Lower lobe of right lung (tissue), 2 donors: ENCODE data around the gene PRRC2B. TPM values are rescaled to one million over a fixed set of nuclear protein-coding genes. Genes with fewer than 3 reads are reported as not detected.

Experiments used
- ATAC-seq, 2 donors: fragments of 200-7000 bp; cut with Tn5 transposase; one replicate each; pipeline ENCODE4 v1.9.1; 2020 to 2022; ENCODE audit warnings: mild to moderate bottlenecking in 2 of 2, moderate library complexity in 2 of 2
- DNase-seq: peaks from one replicate; pipeline ENCODE4 v3.0.0-alpha.2; 2020
- H3K27ac ChIP-seq: fragments of 200-600 bp; one replicate; pipeline ENCODE4 v1.8.0; 2022
- H3K27me3 ChIP-seq: fragments of 200-600 bp; one replicate; pipeline ENCODE4 v1.8.0; 2022; ENCODE audit warnings: low read depth
- H3K36me3 ChIP-seq: fragments of 200-600 bp; one replicate; pipeline ENCODE4 v1.8.0; 2022; ENCODE audit warnings: mild to moderate bottlenecking
- H3K4me1 ChIP-seq: fragments of 200-600 bp; one replicate; pipeline ENCODE4 v1.8.0; 2022
- H3K4me3 ChIP-seq: fragments of 200-600 bp; one replicate; pipeline ENCODE4 v1.8.0; 2022; ENCODE audit warnings: mild to moderate bottlenecking
- H3K9me3 ChIP-seq: fragments of 200-600 bp; one replicate; pipeline ENCODE4 v1.8.0; 2022
- intact Hi-C: fragments of 100-400 bp; cut with DNase I; formaldehyde crosslinking; loops from one replicate; pipeline ENCODE4 v1.11.0; 2022
- total RNA-seq: library from RNA; stranded (reverse); fragmentation: NEBNext Ultra II Directional; extraction: Animal tissue kit (Norgen Biotek cat#: 25700); gene quantifications from one replicate; pipeline ENCODE4 v1.2.1, GENCODE V29; 2021
- TF ChIP-seq, protein P1 (sequence below): fragments of 200-600 bp; IDR thresholded peaks from one replicate; pipeline ENCODE4 v1.8.0; 2022; ENCODE audit warnings: antibody characterized with exemption, mild to moderate bottlenecking
- donor health status: DM: no; HTN: yes; CAD: no; lungs with severe emphysema.

Gene PRRC2B
- total RNA-seq, 1 donor from 2014 or later = 170 TPM

DNA sequence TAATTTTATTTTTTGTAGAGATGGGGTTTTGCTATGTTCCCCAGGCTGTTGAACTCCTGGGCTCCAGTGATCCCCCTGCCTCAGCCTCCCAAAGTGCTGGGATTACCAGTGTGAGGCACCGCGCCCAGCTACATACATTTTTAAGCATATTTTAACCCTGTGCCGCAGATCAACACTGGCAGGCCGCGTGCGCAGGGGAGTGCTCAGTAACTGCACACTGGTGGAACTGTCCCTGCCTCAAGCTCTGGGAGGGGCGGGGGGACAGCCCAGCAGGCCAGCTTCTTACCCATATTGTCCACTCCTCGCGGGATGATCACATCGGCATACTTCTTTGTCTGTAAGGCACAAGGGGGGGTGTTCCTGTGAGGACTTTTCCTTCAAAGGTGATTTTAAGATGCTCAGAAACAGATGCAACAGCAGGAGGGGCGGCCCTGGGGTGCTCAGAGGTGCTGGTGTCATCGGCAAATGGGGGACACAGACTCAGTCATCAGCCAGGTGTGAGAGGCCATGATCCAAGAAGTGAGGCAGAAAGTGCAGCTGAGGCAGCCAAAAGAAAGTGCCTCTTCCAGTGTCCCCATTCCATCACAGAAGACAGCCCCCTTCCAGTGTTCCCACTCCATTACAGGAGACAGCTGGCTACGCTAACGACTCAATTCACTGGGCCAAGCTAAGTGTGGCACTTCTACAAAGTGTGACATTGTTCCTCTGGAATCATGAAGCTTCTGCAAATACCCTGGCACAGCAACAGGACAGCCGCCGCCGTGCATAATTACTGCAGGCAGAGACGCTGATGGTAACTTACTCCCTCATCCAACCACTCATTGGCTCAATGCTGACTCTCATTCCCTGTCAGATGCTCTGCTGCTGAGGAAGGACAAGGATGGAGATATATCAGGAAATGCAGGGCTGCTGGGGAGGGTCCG is 132.0 kb downstream of the PRRC2B start:
- ATAC-seq (no peak), DNase-seq (no peak)
- no peak overlapping the region for H3K27ac ChIP-seq
- H3K9me3 ChIP-seq = no peaks in the 10 kb centered on the region
- TF ChIP-seq, protein P1, sequence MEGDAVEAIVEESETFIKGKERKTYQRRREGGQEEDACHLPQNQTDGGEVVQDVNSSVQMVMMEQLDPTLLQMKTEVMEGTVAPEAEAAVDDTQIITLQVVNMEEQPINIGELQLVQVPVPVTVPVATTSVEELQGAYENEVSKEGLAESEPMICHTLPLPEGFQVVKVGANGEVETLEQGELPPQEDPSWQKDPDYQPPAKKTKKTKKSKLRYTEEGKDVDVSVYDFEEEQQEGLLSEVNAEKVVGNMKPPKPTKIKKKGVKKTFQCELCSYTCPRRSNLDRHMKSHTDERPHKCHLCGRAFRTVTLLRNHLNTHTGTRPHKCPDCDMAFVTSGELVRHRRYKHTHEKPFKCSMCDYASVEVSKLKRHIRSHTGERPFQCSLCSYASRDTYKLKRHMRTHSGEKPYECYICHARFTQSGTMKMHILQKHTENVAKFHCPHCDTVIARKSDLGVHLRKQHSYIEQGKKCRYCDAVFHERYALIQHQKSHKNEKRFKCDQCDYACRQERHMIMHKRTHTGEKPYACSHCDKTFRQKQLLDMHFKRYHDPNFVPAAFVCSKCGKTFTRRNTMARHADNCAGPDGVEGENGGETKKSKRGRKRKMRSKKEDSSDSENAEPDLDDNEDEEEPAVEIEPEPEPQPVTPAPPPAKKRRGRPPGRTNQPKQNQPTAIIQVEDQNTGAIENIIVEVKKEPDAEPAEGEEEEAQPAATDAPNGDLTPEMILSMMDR = no peak
- peaks cover 11% of the 10 kb centered on the region for H3K4me1 ChIP-seq
- no peaks in the 10 kb centered on the region for H3K27me3 ChIP-seq
- H3K4me3 ChIP-seq = no peak overlapping the region
- peaks cover 91% of the 10 kb centered on the region for H3K36me3 ChIP-seq
- intact Hi-C loops = no loop called here

GRCh38 chr9:131528186-131528585 is 134.3 kb downstream of the PRRC2B start:
- no peak overlapping the region for H3K4me3 ChIP-seq
- no peak overlapping the region for H3K27ac ChIP-seq
- peaks cover 68% of the 10 kb centered on the region for H3K36me3 ChIP-seq
- no peaks in the 10 kb centered on the region for H3K27me3 ChIP-seq
- H3K9me3 ChIP-seq = no peaks in the 10 kb centered on the region
- ATAC-seq (no peak), DNase-seq (no peak)
- TF ChIP-seq, protein P1 = no peak
- intact Hi-C loops = no loop called here
- H3K4me1 ChIP-seq = peaks cover 16% of the 10 kb centered on the region

- Histone ChIP-seq H3K27ac (no peak overlapping the region), H3K4me1 (peaks cover 16% of the 10 kb centered on the region), H3K4me3 (no peak overlapping the region), H3K9me3 (no peaks in the 10 kb centered on the region), H3K27me3 (no peaks in the 10 kb centered on the region), H3K36me3 (peaks cover 60% of the 10 kb centered on the region)
- TF ChIP-seq, protein P1 = no peak
- intact Hi-C loops = no loop called here
- DNase-seq = no peak
- no peak for ATAC-seq
Measured at GRCh38 chr9:131528886-131529505, 135.1 kb downstream of the PRRC2B start.

DNA sequence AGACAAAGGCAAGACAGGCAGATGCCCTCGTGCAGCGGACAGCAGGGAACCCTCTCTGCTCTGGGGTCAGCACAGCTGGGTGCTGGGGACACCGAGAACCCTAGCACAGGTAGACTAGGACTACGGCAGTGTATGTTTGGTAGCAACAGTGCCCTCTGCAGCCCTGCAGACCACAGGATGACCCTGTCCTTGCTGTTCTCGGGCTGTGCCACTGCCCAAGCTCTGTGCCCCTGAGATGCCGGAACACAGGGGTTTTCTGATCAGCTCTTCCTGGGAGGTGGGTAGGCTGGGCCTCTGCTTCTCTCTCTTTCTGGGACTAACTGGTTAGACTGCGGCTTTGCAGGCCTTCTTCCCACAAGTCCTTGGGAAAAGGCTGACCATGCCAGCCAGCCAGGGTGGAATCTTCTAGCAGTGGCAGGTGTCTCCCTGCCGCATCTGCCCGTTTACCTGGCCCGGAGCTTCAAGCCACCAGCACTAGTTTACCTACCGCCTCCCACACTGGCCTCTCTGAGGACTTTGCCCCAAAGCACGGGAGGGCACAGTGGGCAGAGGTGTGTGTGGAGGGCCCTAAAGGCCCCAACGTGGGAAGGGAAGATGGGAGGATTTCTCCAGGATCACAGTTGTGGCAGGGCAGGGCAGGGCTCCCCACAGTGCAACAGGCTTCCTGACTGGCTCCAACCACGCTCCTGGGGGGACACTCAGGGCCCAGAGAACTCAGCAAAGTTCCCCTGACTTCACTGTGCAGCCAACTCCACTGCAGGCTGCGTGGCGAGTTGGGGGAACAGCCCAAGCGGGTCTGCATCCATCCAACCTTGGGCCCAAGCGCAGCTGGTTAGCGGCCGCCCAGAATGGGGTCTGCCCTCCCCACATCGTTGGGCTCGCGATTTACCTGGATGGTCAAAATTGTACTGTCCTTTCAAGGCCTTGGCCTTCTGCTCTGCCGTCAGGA is 136.0 kb downstream of the PRRC2B start:
- no peak for ATAC-seq
- peak overlapping the region; percentile 86 for H3K27ac ChIP-seq
- H3K27me3 ChIP-seq = no peaks in the 10 kb centered on the region
- intact Hi-C loops = no loop called here
- TF ChIP-seq, protein P1 = no peak
- peaks cover 16% of the 10 kb centered on the region for H3K4me1 ChIP-seq
- peaks cover 51% of the 10 kb centered on the region for H3K36me3 ChIP-seq
- peak overlapping the region; percentile 78 for H3K4me3 ChIP-seq
- no peaks in the 10 kb centered on the region for H3K9me3 ChIP-seq
- no peak for DNase-seq

- TF ChIP-seq, protein P1 = peak; percentile 27
- DNase-seq = peak; percentile 61
- peak overlapping the region; percentile 78 for H3K4me3 ChIP-seq
- no peaks in the 10 kb centered on the region for H3K27me3 ChIP-seq
- intact Hi-C loops = no loop called here
- no peaks in the 10 kb centered on the region for H3K9me3 ChIP-seq
- peak; percentile 13 to 40 for ATAC-seq
- peaks cover 16% of the 10 kb centered on the region for H3K4me1 ChIP-seq
- peaks cover 44% of the 10 kb centered on the region for H3K36me3 ChIP-seq
- peak overlapping the region; percentile 86 for H3K27ac ChIP-seq
Measured at GRCh38 chr9:131530546-131530919, 136.6 kb downstream of the PRRC2B start.
